Stomach smooth muscle (tissue), 2 donors: ENCODE measurements around the gene OTOG.

ENCODE experiments used
- H3K27ac ChIP-seq: one replicate; pipeline ENCODE4 v1.7.0; 2013; ENCODE audit warnings: mild to moderate bottlenecking, low read length, inconsistent platforms
- H3K27me3 ChIP-seq, 2 donors: one replicate each; pipeline ENCODE4 v1.7.0; 2013; ENCODE audit warnings: low read length in 2 of 2; ENCODE audit not compliant: insufficient read depth in 2 of 2, control insufficient read depth in 1 of 2
- H3K36me3 ChIP-seq, 2 donors: one replicate each; pipeline ENCODE4 v1.7.0; 2013; ENCODE audit warnings: low read length in 2 of 2; ENCODE audit not compliant: control insufficient read depth in 2 of 2, insufficient read depth in 2 of 2
- H3K4me1 ChIP-seq: one replicate; pipeline ENCODE4 v1.7.0; 2013; ENCODE audit warnings: low read length; ENCODE audit not compliant: control insufficient read depth, insufficient read depth
- H3K4me3 ChIP-seq, 2 donors: one replicate each; pipeline ENCODE4 v1.7.0; 2013; ENCODE audit warnings: low read length in 2 of 2
- H3K9ac ChIP-seq, 2 donors: one replicate each; pipeline ENCODE4 v1.7.0; 2013; ENCODE audit warnings: low read length in 2 of 2, mild to moderate bottlenecking in 1 of 2
- H3K9me3 ChIP-seq, 2 donors: one replicate each; pipeline ENCODE4 v1.7.0; 2013; ENCODE audit warnings: low read length in 2 of 2; ENCODE audit not compliant: control insufficient read depth in 2 of 2
- donor health status: healthy.
- donor health status: Pancreatic carcinoma.

Gene OTOG

GRCh38 chr11:17606233-17607082 lies 59.4 kb downstream of the OTOG start:
- H3K4me1 ChIP-seq, result no peaks in the 10 kb centered on the region
- H3K36me3 ChIP-seq, result no peaks in the 10 kb centered on the region
- no peaks in the 10 kb centered on the region for H3K9me3 ChIP-seq
- no peak overlapping the region for H3K9ac ChIP-seq
- H3K27ac ChIP-seq, result no peak overlapping the region
- no peak overlapping the region for H3K4me3 ChIP-seq
- H3K27me3 ChIP-seq, result peaks cover 0 to 2% of the 10 kb centered on the region in 2 donors

- Histone ChIP-seq H3K4me3 (no peak overlapping the region), H3K27me3 (peaks cover 0 to 5% of the 10 kb centered on the region in 2 donors), H3K36me3 (no peaks in the 10 kb centered on the region), H3K27ac (no peak overlapping the region), H3K9me3 (no peaks in the 10 kb centered on the region), H3K9ac (no peak overlapping the region), H3K4me1 (no peaks in the 10 kb centered on the region)
These were observed 60.0 kb downstream of the OTOG start for GRCh38 chr11:17607083-17607429.

- Histone ChIP-seq H3K27me3 (peaks cover 0 to 5% of the 10 kb centered on the region in 2 donors), H3K4me3 (no peak overlapping the region), H3K4me1 (no peaks in the 10 kb centered on the region), H3K9ac (no peak overlapping the region), H3K9me3 (no peaks in the 10 kb centered on the region), H3K27ac (no peak overlapping the region), H3K36me3 (no peaks in the 10 kb centered on the region)
These were observed 60.8 kb downstream of the OTOG start for GRCh38 chr11:17607591-17608570.

- no peaks in the 10 kb centered on the region for H3K4me1 ChIP-seq
- no peaks in the 10 kb centered on the region for H3K9me3 ChIP-seq
- no peak overlapping the region for H3K27ac ChIP-seq
- no peaks in the 10 kb centered on the region for H3K36me3 ChIP-seq
- no peak overlapping the region for H3K9ac ChIP-seq
- H3K27me3 ChIP-seq, result peaks cover 0 to 2% of the 10 kb centered on the region in 2 donors
- H3K4me3 ChIP-seq, result no peak overlapping the region
These were observed 61.8 kb downstream of the OTOG start for GRCh38 chr11:17608821-17609220.

GRCh38 chr11:17609291-17610084 lies 62.4 kb downstream of the OTOG start:
- H3K9ac ChIP-seq, result no peak overlapping the region
- H3K4me1 ChIP-seq, result no peaks in the 10 kb centered on the region
- no peak overlapping the region for H3K27ac ChIP-seq
- peaks cover 0 to 2% of the 10 kb centered on the region in 2 donors for H3K27me3 ChIP-seq
- no peaks in the 10 kb centered on the region for H3K36me3 ChIP-seq
- H3K9me3 ChIP-seq, result no peaks in the 10 kb centered on the region
- no peak overlapping the region for H3K4me3 ChIP-seq

- H3K9me3 ChIP-seq, result no peaks in the 10 kb centered on the region
- no peaks in the 10 kb centered on the region for H3K4me1 ChIP-seq
- H3K36me3 ChIP-seq, result no peaks in the 10 kb centered on the region
- H3K27ac ChIP-seq, result no peak overlapping the region
- peaks cover 0 to 2% of the 10 kb centered on the region in 2 donors for H3K27me3 ChIP-seq
- no peak overlapping the region for H3K9ac ChIP-seq
- no peak overlapping the region for H3K4me3 ChIP-seq
These were observed 63.2 kb downstream of the OTOG start for GRCh38 chr11:17610085-17610894.

- Histone ChIP-seq H3K9ac (no peak overlapping the region), H3K4me3 (no peak overlapping the region), H3K4me1 (no peaks in the 10 kb centered on the region), H3K9me3 (no peaks in the 10 kb centered on the region), H3K36me3 (no peaks in the 10 kb centered on the region), H3K27ac (no peak overlapping the region), H3K27me3 (peaks cover 0 to 2% of the 10 kb centered on the region in 2 donors)
These were observed 64.0 kb downstream of the OTOG start for GRCh38 chr11:17611049-17611448.

GRCh38 chr11:17611503-17612220 lies 64.6 kb downstream of the OTOG start:
- no peaks in the 10 kb centered on the region for H3K9me3 ChIP-seq
- no peak overlapping the region for H3K9ac ChIP-seq
- no peak overlapping the region for H3K27ac ChIP-seq
- peaks cover 0 to 2% of the 10 kb centered on the region in 2 donors for H3K27me3 ChIP-seq
- no peak overlapping the region for H3K4me3 ChIP-seq
- H3K4me1 ChIP-seq, result no peaks in the 10 kb centered on the region
- no peaks in the 10 kb centered on the region for H3K36me3 ChIP-seq

- Histone ChIP-seq H3K4me3 (no peak overlapping the region), H3K9ac (no peak overlapping the region), H3K9me3 (no peaks in the 10 kb centered on the region), H3K36me3 (no peaks in the 10 kb centered on the region), H3K27ac (no peak overlapping the region), H3K4me1 (no peaks in the 10 kb centered on the region), H3K27me3 (peaks cover 0 to 2% of the 10 kb centered on the region in 2 donors)
These were observed 65.4 kb downstream of the OTOG start for GRCh38 chr11:17612221-17613188.
